Neural cell (in vitro differentiated cells): ENCODE measurements around the gene WNT3A. TPM values are rescaled to one million over a fixed set of nuclear protein-coding genes. Genes with fewer than 3 reads are reported as not detected.

Source experiments
- H2AFZ ChIP-seq: fragments of 200-600, 300-800 bp; sonication (generic), shearing (Covaris generic); 2 replicates; pipeline ENCODE4 v1.6.0; 2014; ENCODE audit warnings: low read depth, mild to moderate bottlenecking, antibody characterized with exemption, low read length, moderate library complexity
- H3F3A ChIP-seq: fragments of 200-600 bp; shearing (Covaris generic); 2 replicates; pipeline ENCODE4 v1.6.1; 2016; ENCODE audit warnings: mild to moderate bottlenecking, moderate library complexity, mixed read lengths, antibody characterized with exemption, low read length; ENCODE audit not compliant: insufficient read depth, poor library complexity, severe bottlenecking
- H3K27ac ChIP-seq: fragments of 200-600, 300-800 bp; sonication (generic), shearing (Covaris generic); 2 replicates; pipeline ENCODE4 v1.5.1; 2014; ENCODE audit warnings: mild to moderate bottlenecking, low read length, moderate library complexity
- H3K27me3 ChIP-seq: fragments of 300-800, 200-600 bp; sonication (generic), shearing (Covaris generic); 2 replicates; pipeline ENCODE4 v1.6.0; 2014; ENCODE audit warnings: mild to moderate bottlenecking, low read depth, low read length, moderate library complexity; ENCODE audit not compliant: insufficient read depth
- H3K36me3 ChIP-seq: fragments of 300-800, 200-600 bp; sonication (generic), shearing (Covaris generic); 2 replicates; pipeline ENCODE4 v1.5.1; 2014; ENCODE audit warnings: mild to moderate bottlenecking, antibody characterized with exemption, low read length, moderate library complexity; ENCODE audit not compliant: insufficient read depth
- H3K4me2 ChIP-seq: fragments of 300-800, 200-600 bp; sonication (generic), shearing (Covaris generic); 2 replicates; pipeline ENCODE4 v1.6.0; 2014; ENCODE audit warnings: mild to moderate bottlenecking, low read length
- H3K4me3 ChIP-seq: fragments of 300-800, 200-600 bp; sonication (generic), shearing (Covaris generic); 2 replicates; pipeline ENCODE4 v1.5.1; 2014; ENCODE audit warnings: mild to moderate bottlenecking, low read length, moderate library complexity
- H3K79me2 ChIP-seq: fragments of 200-600 bp; shearing (Covaris generic); replicated peaks from 2 replicates; pipeline ENCODE4 v1.6.0; 2014; ENCODE audit warnings: mild to moderate bottlenecking, low read length, moderate library complexity; ENCODE audit not compliant: insufficient read depth
- H3K9ac ChIP-seq: fragments of 300-800, 200-600 bp; sonication (generic), shearing (Covaris generic); 2 replicates; pipeline ENCODE4 v1.6.1; 2016; ENCODE audit warnings: mild to moderate bottlenecking, low read length, mixed read lengths
- H3K9me2 ChIP-seq: fragments of 200-600 bp; shearing (Covaris generic); 2 replicates; pipeline ENCODE4 v1.6.1; 2016; ENCODE audit warnings: mild to moderate bottlenecking, low read length, mixed read lengths; ENCODE audit not compliant: insufficient read depth
- H3K9me3 ChIP-seq: fragments of 200-600, 300-800 bp; sonication (generic), shearing (Covaris generic); 2 replicates; pipeline ENCODE4 v1.6.1; 2016; ENCODE audit warnings: mild to moderate bottlenecking, mixed run types, low read length, moderate library complexity, mixed read lengths
- H4K20me1 ChIP-seq: fragments of 200-600 bp; shearing (Covaris generic); 2 replicates; pipeline ENCODE4 v1.6.1; 2016; ENCODE audit warnings: mild to moderate bottlenecking, mixed run types; ENCODE audit not compliant: insufficient read depth
- EP300 ChIP-seq: fragments of 450-650 bp; conservative IDR thresholded peaks from 2 replicates; pipeline ENCODE4 v1.6.1; 2014; ENCODE audit warnings: antibody characterized with exemption, mild to moderate bottlenecking, moderate library complexity; ENCODE audit not compliant: poor library complexity, severe bottlenecking
- EZH2 ChIP-seq: fragments of 200-600, 300-800 bp; shearing (Covaris generic), sonication (generic); IDR thresholded peaks from 2 replicates; pipeline ENCODE4 v1.6.1; 2014; ENCODE audit warnings: antibody characterized with exemption, low read length, borderline replicate concordance, mild to moderate bottlenecking; ENCODE audit not compliant: insufficient read depth, poor library complexity, severe bottlenecking
- MXI1 ChIP-seq: fragments of 450-650 bp; conservative IDR thresholded peaks from 2 replicates; pipeline ENCODE4 v1.6.1; 2014; ENCODE audit warnings: antibody characterized with exemption, mild to moderate bottlenecking; ENCODE audit not compliant: poor library complexity, severe bottlenecking
- POLR2AphosphoS5 ChIP-seq: IDR thresholded peaks from 2 replicates; pipeline ENCODE4 v1.6.1; 2012
- RAD21 ChIP-seq: fragments of 450-650 bp; conservative IDR thresholded peaks from 2 replicates; pipeline ENCODE4 v1.6.1; 2014; ENCODE audit warnings: antibody characterized with exemption, mild to moderate bottlenecking, moderate library complexity
- SMC3 ChIP-seq: fragments of 450-650 bp; conservative IDR thresholded peaks from 2 replicates; pipeline ENCODE4 v1.6.1; 2014; ENCODE audit warnings: antibody characterized with exemption, mild to moderate bottlenecking, moderate library complexity; ENCODE audit not compliant: poor library complexity
- TAF1 ChIP-seq: IDR thresholded peaks from 2 replicates; pipeline ENCODE4 v1.6.1; 2012; ENCODE audit warnings: low read depth
- polyA plus RNA-seq: library from polyadenylated mRNA; depleted of rRNA; stranded (reverse); fragments of >200 nt; gene quantifications from 2 replicates; pipeline ENCODE4 v1.2.3, GENCODE V29; 2014
- TF ChIP-seq, protein P1 (sequence below): IDR thresholded peaks from 2 replicates; pipeline ENCODE4 v1.6.1; 2012; ENCODE audit warnings: borderline replicate concordance
- TF ChIP-seq, protein P2 (sequence below): fragments of 450-650 bp; IDR thresholded peaks from 2 replicates; pipeline ENCODE4 v1.5.1; 2014; ENCODE audit warnings: antibody characterized with exemption, mild to moderate bottlenecking, moderate library complexity; ENCODE audit not compliant: poor library complexity, severe bottlenecking

WNT3A gene
- polyA plus RNA-seq, 1 donor from 2014 or later, result 0.14 TPM

DNA sequence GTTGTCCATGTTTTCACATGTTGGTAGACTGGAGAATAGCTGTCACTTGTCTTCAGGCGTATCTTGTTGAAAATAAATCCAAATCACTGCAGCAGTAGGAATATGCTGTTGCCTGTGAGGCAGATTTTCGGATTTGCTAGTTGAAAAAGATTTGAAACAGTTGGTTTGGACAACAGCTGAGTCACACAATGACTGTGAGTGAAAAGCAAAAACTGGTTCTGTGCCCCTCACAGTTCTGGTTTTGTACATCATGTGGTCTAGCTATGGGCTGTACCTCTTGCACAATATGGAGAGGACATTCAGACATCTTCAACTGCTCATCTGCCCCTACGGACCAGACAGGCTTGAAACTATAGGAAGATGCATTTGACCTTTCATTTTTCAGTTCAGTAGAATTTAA is 77.5 kb downstream of the WNT3A start:
- no peaks in the 10 kb centered on the region for H3K9me2 ChIP-seq
- no peaks in the 10 kb centered on the region for H3K9me3 ChIP-seq
- peak overlapping the region; percentile 87 for H3K27ac ChIP-seq
- no peaks in the 10 kb centered on the region for H3K36me3 ChIP-seq
- no peak overlapping the region for H2AFZ ChIP-seq
- peak overlapping the region; percentile 89 for H3K4me2 ChIP-seq
- H3K79me2 ChIP-seq, result peaks cover 64% of the 10 kb centered on the region
- peaks cover 11% of the 10 kb centered on the region for H4K20me1 ChIP-seq
- TF ChIP-seq EZH2, result no peak
- no peak for TF ChIP-seq POLR2AphosphoS5
- no peak for TF ChIP-seq RAD21
- TF ChIP-seq, protein P1, sequence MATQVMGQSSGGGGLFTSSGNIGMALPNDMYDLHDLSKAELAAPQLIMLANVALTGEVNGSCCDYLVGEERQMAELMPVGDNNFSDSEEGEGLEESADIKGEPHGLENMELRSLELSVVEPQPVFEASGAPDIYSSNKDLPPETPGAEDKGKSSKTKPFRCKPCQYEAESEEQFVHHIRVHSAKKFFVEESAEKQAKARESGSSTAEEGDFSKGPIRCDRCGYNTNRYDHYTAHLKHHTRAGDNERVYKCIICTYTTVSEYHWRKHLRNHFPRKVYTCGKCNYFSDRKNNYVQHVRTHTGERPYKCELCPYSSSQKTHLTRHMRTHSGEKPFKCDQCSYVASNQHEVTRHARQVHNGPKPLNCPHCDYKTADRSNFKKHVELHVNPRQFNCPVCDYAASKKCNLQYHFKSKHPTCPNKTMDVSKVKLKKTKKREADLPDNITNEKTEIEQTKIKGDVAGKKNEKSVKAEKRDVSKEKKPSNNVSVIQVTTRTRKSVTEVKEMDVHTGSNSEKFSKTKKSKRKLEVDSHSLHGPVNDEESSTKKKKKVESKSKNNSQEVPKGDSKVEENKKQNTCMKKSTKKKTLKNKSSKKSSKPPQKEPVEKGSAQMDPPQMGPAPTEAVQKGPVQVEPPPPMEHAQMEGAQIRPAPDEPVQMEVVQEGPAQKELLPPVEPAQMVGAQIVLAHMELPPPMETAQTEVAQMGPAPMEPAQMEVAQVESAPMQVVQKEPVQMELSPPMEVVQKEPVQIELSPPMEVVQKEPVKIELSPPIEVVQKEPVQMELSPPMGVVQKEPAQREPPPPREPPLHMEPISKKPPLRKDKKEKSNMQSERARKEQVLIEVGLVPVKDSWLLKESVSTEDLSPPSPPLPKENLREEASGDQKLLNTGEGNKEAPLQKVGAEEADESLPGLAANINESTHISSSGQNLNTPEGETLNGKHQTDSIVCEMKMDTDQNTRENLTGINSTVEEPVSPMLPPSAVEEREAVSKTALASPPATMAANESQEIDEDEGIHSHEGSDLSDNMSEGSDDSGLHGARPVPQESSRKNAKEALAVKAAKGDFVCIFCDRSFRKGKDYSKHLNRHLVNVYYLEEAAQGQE, result no peak
- no peak for TF ChIP-seq SMC3
- no peak for TF ChIP-seq MXI1
- no peak for TF ChIP-seq TAF1
- TF ChIP-seq, protein P2, sequence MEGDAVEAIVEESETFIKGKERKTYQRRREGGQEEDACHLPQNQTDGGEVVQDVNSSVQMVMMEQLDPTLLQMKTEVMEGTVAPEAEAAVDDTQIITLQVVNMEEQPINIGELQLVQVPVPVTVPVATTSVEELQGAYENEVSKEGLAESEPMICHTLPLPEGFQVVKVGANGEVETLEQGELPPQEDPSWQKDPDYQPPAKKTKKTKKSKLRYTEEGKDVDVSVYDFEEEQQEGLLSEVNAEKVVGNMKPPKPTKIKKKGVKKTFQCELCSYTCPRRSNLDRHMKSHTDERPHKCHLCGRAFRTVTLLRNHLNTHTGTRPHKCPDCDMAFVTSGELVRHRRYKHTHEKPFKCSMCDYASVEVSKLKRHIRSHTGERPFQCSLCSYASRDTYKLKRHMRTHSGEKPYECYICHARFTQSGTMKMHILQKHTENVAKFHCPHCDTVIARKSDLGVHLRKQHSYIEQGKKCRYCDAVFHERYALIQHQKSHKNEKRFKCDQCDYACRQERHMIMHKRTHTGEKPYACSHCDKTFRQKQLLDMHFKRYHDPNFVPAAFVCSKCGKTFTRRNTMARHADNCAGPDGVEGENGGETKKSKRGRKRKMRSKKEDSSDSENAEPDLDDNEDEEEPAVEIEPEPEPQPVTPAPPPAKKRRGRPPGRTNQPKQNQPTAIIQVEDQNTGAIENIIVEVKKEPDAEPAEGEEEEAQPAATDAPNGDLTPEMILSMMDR, result no peak
- no peak for TF ChIP-seq EP300
- no peaks in the 10 kb centered on the region for H3K27me3 ChIP-seq
- no peaks in the 10 kb centered on the region for H3F3A ChIP-seq
- H3K9ac ChIP-seq, result peak overlapping the region; percentile 96
- H3K4me3 ChIP-seq, result peak overlapping the region; percentile 99

DNA sequence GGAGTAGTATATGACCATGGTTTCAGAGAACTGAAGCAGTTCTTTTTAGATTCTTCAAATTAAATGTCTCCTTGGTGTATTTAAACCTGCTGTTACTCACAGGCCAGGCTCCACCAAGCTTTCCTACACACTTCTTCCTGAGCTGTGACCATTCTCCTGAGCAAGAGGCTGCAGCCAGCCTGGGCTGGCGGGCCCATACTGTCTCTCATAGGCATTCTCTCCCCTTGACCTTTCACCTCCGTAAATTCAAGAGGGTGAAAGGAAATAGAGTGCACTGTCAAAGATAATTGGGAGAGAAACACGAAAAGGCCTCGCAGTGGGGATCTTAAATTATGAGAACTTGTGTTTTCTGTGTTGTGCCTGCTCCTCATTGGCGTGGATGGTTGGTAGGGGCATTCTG is 78.0 kb downstream of the WNT3A start:
- no peaks in the 10 kb centered on the region for H3F3A ChIP-seq
- peak overlapping the region; percentile 99 for H3K4me3 ChIP-seq
- H3K9me3 ChIP-seq, result no peaks in the 10 kb centered on the region
- H2AFZ ChIP-seq, result no peak overlapping the region
- no peaks in the 10 kb centered on the region for H3K36me3 ChIP-seq
- TF ChIP-seq, protein P2, result no peak
- TF ChIP-seq, protein P1, result no peak
- TF ChIP-seq TAF1, result no peak
- peaks cover 11% of the 10 kb centered on the region for H4K20me1 ChIP-seq
- no peaks in the 10 kb centered on the region for H3K9me2 ChIP-seq
- H3K27ac ChIP-seq, result no peak overlapping the region
- H3K4me2 ChIP-seq, result peak overlapping the region; percentile 89
- peaks cover 68% of the 10 kb centered on the region for H3K79me2 ChIP-seq
- H3K27me3 ChIP-seq, result no peaks in the 10 kb centered on the region
- H3K9ac ChIP-seq, result no peak overlapping the region
